H1 (cell line): Measurements from ENCODE around the gene SPCS1. TPM values are rescaled to one million over a fixed set of nuclear protein-coding genes. Genes with fewer than 3 reads are reported as not detected.

Source experiments
- CTCF ChIA-PET: fragments of 300-600 bp; sonication (Branson Sonifier 250); formaldehyde crosslinking; loops from one replicate; lab custom pipeline; 2021; ENCODE audit not compliant: partially characterized antibody; lab: Charles Lee
- POLR2A ChIA-PET: fragments of 300-600 bp; sonication (Branson Sonifier 250); formaldehyde crosslinking; loops from one replicate; lab custom pipeline; 2021; ENCODE audit warnings: inconsistent platforms; ENCODE audit not compliant: partially characterized antibody; lab: Charles Lee
- DNase-seq, 2 experiments: peaks; one replicate each; pipeline versions ENCODE4 v3.0.0 to v3.0.0-alpha.2; 2010 to 2022; ENCODE audit warnings: low spot score in 2 of 2, low read depth in 1 of 2, mixed read lengths in 1 of 2
- FAIRE-seq: peaks from 2 replicates; lab custom pipeline; 2011; peaks lifted over from hg19 to GRCh38; lab: Jason Lieb, UNC
- H2AFZ ChIP-seq: 2 replicates; pipeline ENCODE4 v1.8.1; 2012; ENCODE audit warnings: low read length, inconsistent platforms
- H2AK5ac ChIP-seq: 2 replicates; pipeline ENCODE4 v1.6.1; 2013; ENCODE audit warnings: low read depth, low read length
- H2BK120ac ChIP-seq: replicated peaks from 2 replicates; pipeline ENCODE3; 2013; ENCODE audit warnings: low read depth, low read length, inconsistent platforms
- H2BK12ac ChIP-seq: 2 replicates; pipeline ENCODE4 v1.6.1; 2013; ENCODE audit warnings: low read depth, low read length
- H2BK15ac ChIP-seq: 2 replicates; pipeline ENCODE4 v1.6.1; 2013; ENCODE audit warnings: low read length
- H2BK20ac ChIP-seq: 2 replicates; pipeline ENCODE4 v1.6.1; 2013; ENCODE audit warnings: low read length
- H2BK5ac ChIP-seq: 2 replicates; pipeline ENCODE4 v1.6.1; 2013; ENCODE audit warnings: low read depth, low read length
- H3K14ac ChIP-seq: 2 replicates; pipeline ENCODE4 v1.6.1; 2013; ENCODE audit warnings: inconsistent platforms; ENCODE audit not compliant: insufficient read length
- H3K18ac ChIP-seq: 2 replicates; pipeline ENCODE4 v1.6.1; 2013; ENCODE audit warnings: low read length; ENCODE audit errors: extremely low read depth
- H3K23ac ChIP-seq: 2 replicates; pipeline ENCODE4 v1.6.1; 2013; ENCODE audit warnings: inconsistent platforms; ENCODE audit not compliant: insufficient read length
- H3K23me2 ChIP-seq: 2 replicates; pipeline ENCODE4 v1.6.1; 2013; ENCODE audit warnings: low read depth, low read length
- H3K27ac ChIP-seq: 2 replicates; pipeline ENCODE4 v1.6.1; 2011; ENCODE audit warnings: low read depth, low read length, inconsistent platforms
- H3K27me3 ChIP-seq, 4 experiments: replicated peaks in 1 of 4; 1 replicate in 1 of 4; 2 replicates in 3 of 4; pipeline versions ENCODE4 v1.6.1 to v1.8.1; 2011 to 2013; ENCODE audit warnings: low read length in 3 of 4, mild to moderate bottlenecking in 3 of 4, inconsistent platforms in 2 of 4, mixed read lengths in 2 of 4, moderate library complexity in 1 of 4; ENCODE audit not compliant: control insufficient read depth in 3 of 4, insufficient read depth in 3 of 4; ENCODE audit errors: extremely low read depth in 1 of 4
- H3K36me3 ChIP-seq, 4 experiments: 2 replicates each; pipeline versions ENCODE4 v1.6.1 to v1.8.1; 2011 to 2013; ENCODE audit warnings: mild to moderate bottlenecking in 4 of 4, low read length in 3 of 4, moderate library complexity in 2 of 4, control low read depth in 1 of 4, inconsistent platforms in 1 of 4; ENCODE audit not compliant: insufficient read depth in 4 of 4, control insufficient read depth in 2 of 4
- H3K4ac ChIP-seq: replicated peaks from 2 replicates; pipeline ENCODE3; 2013; ENCODE audit warnings: low read length, low read depth, mixed read lengths, inconsistent platforms; ENCODE audit not compliant: insufficient read length
- H3K4me1 ChIP-seq, 4 experiments: replicated peaks in 1 of 4; 1 replicate in 1 of 4; 2 replicates in 3 of 4; pipeline versions ENCODE4 v1.6.1 to v1.8.1; 2011 to 2013; ENCODE audit warnings: low read length in 3 of 4, inconsistent platforms in 2 of 4, mixed read lengths in 1 of 4; ENCODE audit not compliant: insufficient read depth in 4 of 4, control insufficient read depth in 3 of 4
- H3K4me2 ChIP-seq, 2 experiments: 2 replicates each; pipeline versions ENCODE4 v1.6.1 to v1.8.1; 2011 to 2013; ENCODE audit warnings: low read depth in 2 of 2, low read length in 2 of 2, control low read depth in 1 of 2, inconsistent platforms in 1 of 2, mild to moderate bottlenecking in 1 of 2; ENCODE audit not compliant: insufficient read depth in 1 of 2
- H3K4me3 ChIP-seq, 4 experiments: fragments of 200-600, 300-600 bp in 1 of 4; sonication (generic), shearing (Covaris generic), sonication (Bioruptor Twin) in 1 of 4; 2 replicates each; pipeline versions ENCODE4 v1.5.1 to v1.8.1; 2011 to 2016; ENCODE audit warnings: low read length in 4 of 4, low read depth in 3 of 4, control low read depth in 2 of 4, inconsistent platforms in 2 of 4, mild to moderate bottlenecking in 2 of 4, mixed read lengths in 1 of 4, moderate library complexity in 1 of 4; ENCODE audit not compliant: insufficient read depth in 2 of 4; ENCODE audit errors: extremely low read depth in 1 of 4
- H3K56ac ChIP-seq: replicated peaks from 2 replicates; pipeline ENCODE3; 2013; ENCODE audit warnings: low read depth, mild to moderate bottlenecking, mixed read lengths, low read length, inconsistent platforms; ENCODE audit not compliant: insufficient read length
- H3K79me1 ChIP-seq: 2 replicates; pipeline ENCODE4 v1.6.1; 2013; ENCODE audit warnings: low read depth, low read length, control low read depth
- H3K79me2 ChIP-seq, 2 experiments: 2 replicates each; pipeline versions ENCODE4 v1.6.1 to v1.8.1; 2012 to 2013; ENCODE audit warnings: low read length in 2 of 2, mild to moderate bottlenecking in 2 of 2, inconsistent platforms in 1 of 2; ENCODE audit not compliant: insufficient read depth in 2 of 2, control insufficient read depth in 1 of 2
- H3K9ac ChIP-seq, 4 experiments: replicated peaks in 1 of 4; 1 replicate in 1 of 4; 2 replicates in 3 of 4; pipeline versions ENCODE4 v1.6.1 to v1.8.1; 2011 to 2013; ENCODE audit warnings: low read depth in 3 of 4, low read length in 3 of 4, control low read depth in 2 of 4, mild to moderate bottlenecking in 2 of 4, moderate library complexity in 2 of 4, inconsistent platforms in 1 of 4; ENCODE audit errors: extremely low read depth in 1 of 4
- H3K9me3 ChIP-seq, 2 experiments: 2 replicates each; pipeline versions ENCODE4 v1.6.1 to v1.8.1; 2012 to 2013; ENCODE audit warnings: mild to moderate bottlenecking in 2 of 2, moderate library complexity in 2 of 2, control low read depth in 1 of 2, inconsistent platforms in 1 of 2, low read depth in 1 of 2, low read length in 1 of 2, mixed read lengths in 1 of 2; ENCODE audit not compliant: insufficient read depth in 2 of 2
- H4K20me1 ChIP-seq, 2 experiments: replicated peaks in 1 of 2; 2 replicates each; pipeline versions ENCODE3 to v1.8.1; 2011 to 2013; ENCODE audit warnings: inconsistent platforms in 2 of 2, low read length in 2 of 2, mild to moderate bottlenecking in 1 of 2; ENCODE audit not compliant: insufficient read depth in 2 of 2, control insufficient read depth in 1 of 2
- H4K5ac ChIP-seq: 2 replicates; pipeline ENCODE4 v1.6.1; 2013; ENCODE audit warnings: low read length, low read depth, mixed read lengths, inconsistent platforms; ENCODE audit not compliant: insufficient read length
- H4K8ac ChIP-seq: 2 replicates; pipeline ENCODE4 v1.8.0; 2013; ENCODE audit warnings: mild to moderate bottlenecking, moderate library complexity, low read length, inconsistent platforms; ENCODE audit not compliant: insufficient read depth; ENCODE audit errors: extremely low read depth
- H4K91ac ChIP-seq: replicated peaks from 2 replicates; pipeline ENCODE3; 2013; ENCODE audit warnings: low read length, mixed read lengths, inconsistent platforms; ENCODE audit not compliant: insufficient read length
- BACH1 ChIP-seq: IDR thresholded peaks from 2 replicates; pipeline ENCODE4 v1.6.1; 2012; ENCODE audit warnings: low read length, improper control_type of control experiment
- CBX5 ChIP-seq: fragments of 300-800, 300-1000 bp; sonication (generic); IDR thresholded peaks from 2 replicates; pipeline ENCODE4 v1.7.1; 2016; ENCODE audit warnings: antibody characterized with exemption, low read length, low read depth
- CBX8 ChIP-seq: fragments of 300-800, 300-1000 bp; sonication (generic); IDR thresholded peaks from 2 replicates; pipeline ENCODE4 v1.7.1; 2016; ENCODE audit warnings: low read depth, low read length, borderline replicate concordance
- CREB1 ChIP-seq: IDR thresholded peaks from 2 replicates; pipeline ENCODE4 v1.6.1; 2012; ENCODE audit warnings: inconsistent platforms
- KDM4A ChIP-seq: IDR thresholded peaks from one replicate; pipeline ENCODE4 v1.7.1; 2012; ENCODE audit warnings: low read depth, mild to moderate bottlenecking, moderate library complexity, low read length, inconsistent platforms; ENCODE audit not compliant: severe bottlenecking
- TBP ChIP-seq: IDR thresholded peaks from 2 replicates; pipeline ENCODE4 v1.6.1; 2011; ENCODE audit warnings: low read depth, low read length, improper control_type of control experiment
- ZNF274 ChIP-seq: IDR thresholded peaks from 2 replicates; pipeline ENCODE4 v1.7.0; 2012; ENCODE audit warnings: low read length, borderline replicate concordance; ENCODE audit errors: extremely low read depth
- WGBS, 2 experiments: shearing (Covaris generic) in 1 of 2; methylation state at CpG; one replicate each; pipeline versions ENCODE4 v1.1.6 to v1.1.7; 2013 to 2015; ENCODE audit warnings: low lambda C conversion rate in 2 of 2, mixed read lengths in 2 of 2, inconsistent platforms in 1 of 2, low coverage in 1 of 2, missing lambda C conversion rate in 1 of 2; ENCODE audit not compliant: insufficient replicate concordance in 2 of 2, insufficient coverage in 1 of 2, insufficient read length in 1 of 2; ENCODE audit errors: extremely low coverage in 1 of 2, missing lambda C conversion rate in 1 of 2; 5-methylcytosine and 5-hydroxymethylcytosine counted together
- polyA plus RNA-seq, 7 experiments: library from polyadenylated mRNA; depleted of rRNA in 3 of 7; stranded (reverse) in 5 of 7; unstranded in 2 of 7; fragments of >200 nt in 5 of 7; fragments of 200-250 nt in 2 of 7; gene quantifications; 1 replicate in 5 of 7; 2 replicates in 1 of 7; 4 replicates in 1 of 7; pipeline versions ENCODE4 v1.2.1 to v1.2.3, GENCODE V29; 2011 to 2013; ENCODE audit warnings: missing spikeins in 2 of 7, mixed read lengths in 2 of 7
- total RNA-seq: library from RNA; stranded (reverse); fragmentation: NEBNext Ultra II Directional; extraction: Animal tissue kit (Norgen Biotek cat#: 25700); gene quantifications from 2 replicates; pipeline ENCODE4 v1.2.1, GENCODE V29; 2021
- TF ChIP-seq, protein P1 (sequence below): IDR thresholded peaks from 2 replicates; pipeline ENCODE4 v1.6.1; 2012; ENCODE audit warnings: low read length, inconsistent platforms

SPCS1 gene
- total and polyA plus RNA-seq, 2 of the 8 experiments (the other 6 are each of a cell fraction or from before 2014, with no cell fraction given) = 104 to 191 TPM

DNA sequence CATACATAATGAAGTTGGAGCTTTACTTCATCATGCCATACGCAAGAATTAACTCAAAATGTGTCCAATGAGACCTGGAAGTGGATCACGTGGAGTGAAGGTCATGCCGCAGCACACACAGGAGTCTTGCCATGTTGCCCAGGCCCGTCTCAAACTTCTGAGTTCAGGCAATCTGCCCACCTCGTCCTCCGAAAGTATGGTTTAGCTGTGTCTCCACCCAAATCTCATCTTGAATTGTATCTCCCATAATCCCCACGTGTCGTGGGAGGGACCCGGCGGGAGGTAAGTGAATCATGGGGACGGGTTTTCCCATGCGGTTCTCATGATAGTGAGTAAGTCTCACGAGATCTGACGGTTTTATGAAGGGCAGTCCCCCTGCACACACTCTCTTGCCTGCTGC lies 25.7 kb downstream of the SPCS1 start:
- H3K27me3 ChIP-seq = no peaks in the 10 kb centered on the region
- no peak overlapping the region for H3K4ac ChIP-seq
- H4K8ac ChIP-seq = no peak overlapping the region
- H3K14ac ChIP-seq = no peak overlapping the region
- H3K79me2 ChIP-seq = no peaks in the 10 kb centered on the region
- no peak overlapping the region for H3K9ac ChIP-seq
- H3K4me2 ChIP-seq = no peak overlapping the region
- no peak overlapping the region for H3K23ac ChIP-seq
- H3K23me2 ChIP-seq = no peaks in the 10 kb centered on the region
- no peak overlapping the region for H3K27ac ChIP-seq
- no peak overlapping the region for H3K56ac ChIP-seq
- H4K5ac ChIP-seq = no peak overlapping the region
- POLR2A ChIA-PET = interaction anchor here (1.1 kb wide), 1 partner anchor 45 kb away, joined by 3 read pairs; no protein-coding TSS in a partner anchor
- no peak overlapping the region for H2AK5ac ChIP-seq
- DNase-seq (no peak), FAIRE-seq (no peak)
- H2BK20ac ChIP-seq = no peak overlapping the region
- H3K36me3 ChIP-seq = peaks cover 2 to 34% (median 23%) of the 10 kb centered on the region in 4 experiments; a peak in 6 of 8 replicates
- H2AFZ ChIP-seq = no peak overlapping the region
- no peak overlapping the region for H4K91ac ChIP-seq
- WGBS, 2 experiments = 81% methylated on average over 14 of the region's 14 CpGs; no CpG with 5 or more reads in 1 of the 2 experiments
- no peaks in the 10 kb centered on the region for H3K79me1 ChIP-seq
- CTCF ChIA-PET = no interaction called here
- H2BK12ac ChIP-seq = no peak overlapping the region
- no peak overlapping the region for H2BK15ac ChIP-seq
- H2BK120ac ChIP-seq = no peak overlapping the region
- H4K20me1 ChIP-seq = no peaks in the 10 kb centered on the region
- H3K4me1 ChIP-seq = no peaks in the 10 kb centered on the region
- H3K9me3 ChIP-seq = no peaks in the 10 kb centered on the region
- H3K4me3 ChIP-seq = no peak overlapping the region
- no peak overlapping the region for H2BK5ac ChIP-seq
- H3K18ac ChIP-seq = no peak overlapping the region
- TF ChIP-seq TBP (no peak), ZNF274 (no peak), CBX5 (no peak), KDM4A (no peak), CREB1 (no peak), BACH1 (no peak), CBX8 (no peak)
- TF ChIP-seq, protein P1, sequence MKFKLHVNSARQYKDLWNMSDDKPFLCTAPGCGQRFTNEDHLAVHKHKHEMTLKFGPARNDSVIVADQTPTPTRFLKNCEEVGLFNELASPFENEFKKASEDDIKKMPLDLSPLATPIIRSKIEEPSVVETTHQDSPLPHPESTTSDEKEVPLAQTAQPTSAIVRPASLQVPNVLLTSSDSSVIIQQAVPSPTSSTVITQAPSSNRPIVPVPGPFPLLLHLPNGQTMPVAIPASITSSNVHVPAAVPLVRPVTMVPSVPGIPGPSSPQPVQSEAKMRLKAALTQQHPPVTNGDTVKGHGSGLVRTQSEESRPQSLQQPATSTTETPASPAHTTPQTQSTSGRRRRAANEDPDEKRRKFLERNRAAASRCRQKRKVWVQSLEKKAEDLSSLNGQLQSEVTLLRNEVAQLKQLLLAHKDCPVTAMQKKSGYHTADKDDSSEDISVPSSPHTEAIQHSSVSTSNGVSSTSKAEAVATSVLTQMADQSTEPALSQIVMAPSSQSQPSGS = no peak
